Prostate gland (tissue), 2 donors: ENCODE results near the gene PHLDA3.

Source experiments
- POLR2A ChIP-seq: fragments of 450-650 bp; IDR thresholded peaks from one replicate; pipeline ENCODE4 v1.6.1; 2016; ENCODE audit warnings: antibody characterized with exemption, mild to moderate bottlenecking
- TF ChIP-seq, protein P1 (sequence below), 4 experiments: fragments of 200-600 bp in 2 of 4; fragments of 450-650 bp in 2 of 4; sonication (generic) in 2 of 4; IDR thresholded peaks; 1 replicate in 3 of 4; 2 replicates in 1 of 4; pipeline ENCODE4 v1.5.1; 2016 to 2019; ENCODE audit warnings: antibody characterized with exemption in 4 of 4, mild to moderate bottlenecking in 2 of 4, moderate library complexity in 2 of 4

GRCh38 chr1:201501144-201501543, 32.2 kb upstream of the PHLDA3 start:
- TF ChIP-seq POLR2A = no peak
- TF ChIP-seq, protein P1, sequence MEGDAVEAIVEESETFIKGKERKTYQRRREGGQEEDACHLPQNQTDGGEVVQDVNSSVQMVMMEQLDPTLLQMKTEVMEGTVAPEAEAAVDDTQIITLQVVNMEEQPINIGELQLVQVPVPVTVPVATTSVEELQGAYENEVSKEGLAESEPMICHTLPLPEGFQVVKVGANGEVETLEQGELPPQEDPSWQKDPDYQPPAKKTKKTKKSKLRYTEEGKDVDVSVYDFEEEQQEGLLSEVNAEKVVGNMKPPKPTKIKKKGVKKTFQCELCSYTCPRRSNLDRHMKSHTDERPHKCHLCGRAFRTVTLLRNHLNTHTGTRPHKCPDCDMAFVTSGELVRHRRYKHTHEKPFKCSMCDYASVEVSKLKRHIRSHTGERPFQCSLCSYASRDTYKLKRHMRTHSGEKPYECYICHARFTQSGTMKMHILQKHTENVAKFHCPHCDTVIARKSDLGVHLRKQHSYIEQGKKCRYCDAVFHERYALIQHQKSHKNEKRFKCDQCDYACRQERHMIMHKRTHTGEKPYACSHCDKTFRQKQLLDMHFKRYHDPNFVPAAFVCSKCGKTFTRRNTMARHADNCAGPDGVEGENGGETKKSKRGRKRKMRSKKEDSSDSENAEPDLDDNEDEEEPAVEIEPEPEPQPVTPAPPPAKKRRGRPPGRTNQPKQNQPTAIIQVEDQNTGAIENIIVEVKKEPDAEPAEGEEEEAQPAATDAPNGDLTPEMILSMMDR (IDR thresholded peaks at IDR 0.05) = no peak
